Prostate gland (tissue), 2 donors: ENCODE measurements around the gene SLC6A2. TPM values are rescaled to one million over a fixed set of nuclear protein-coding genes. Genes with fewer than 3 reads are reported as not detected.

ENCODE experiments used
- DNase-seq: peaks from one replicate; pipeline ENCODE4 v3.0.0-alpha.2; 2019; ENCODE audit warnings: low spot score
- H3K27ac ChIP-seq, 2 donors: fragments of 200-600 bp; sonication (generic); 2 replicates each; pipeline ENCODE4 v1.5.1; 2017 to 2019
- H3K27me3 ChIP-seq: fragments of 200-600 bp; sonication (generic); replicated peaks from 2 replicates; pipeline ENCODE4 v1.5.1; 2019; ENCODE audit not compliant: insufficient read depth
- H3K36me3 ChIP-seq, 2 donors: fragments of 200-600 bp; sonication (generic); 1 replicate in 1 of 2; 2 replicates in 1 of 2; pipeline versions ENCODE4 v1.5.1 to v1.8.1; 2017 to 2019
- H3K4me1 ChIP-seq: fragments of 200-600 bp; sonication (generic); replicated peaks from 2 replicates; pipeline ENCODE4 v1.5.1; 2019
- H3K4me3 ChIP-seq, 2 donors: fragments of 200-600 bp; sonication (generic); 2 replicates each; pipeline ENCODE4 v1.5.1; 2017 to 2019
- H3K9me3 ChIP-seq: fragments of 200-600 bp; sonication (generic); 2 replicates; pipeline ENCODE4 v1.5.1; 2017
- CTCF ChIP-seq, 4 experiments: fragments of 200-600 bp in 2 of 4; fragments of 450-650 bp in 2 of 4; sonication (generic) in 2 of 4; IDR thresholded peaks; 1 replicate in 3 of 4; 2 replicates in 1 of 4; pipeline ENCODE4 v1.5.1; 2016 to 2019; ENCODE audit warnings: antibody characterized with exemption in 4 of 4, mild to moderate bottlenecking in 2 of 4, moderate library complexity in 2 of 4
- POLR2A ChIP-seq: fragments of 450-650 bp; IDR thresholded peaks from one replicate; pipeline ENCODE4 v1.6.1; 2016; ENCODE audit warnings: antibody characterized with exemption, mild to moderate bottlenecking
- POLR2AphosphoS5 ChIP-seq: sonication (generic); formaldehyde crosslinking; IDR thresholded peaks from one replicate; pipeline ENCODE4 v1.6.1; 2017; ENCODE audit warnings: antibody characterized with exemption
- WGBS: methylation state at CpG from one replicate; pipeline ENCODE4 v1.1.5; 2018; 5-methylcytosine and 5-hydroxymethylcytosine counted together
- intact Hi-C: fragments of 100-400 bp; cut with DNase I; formaldehyde crosslinking; loops from one replicate; pipeline ENCODE4 v1.14.2; 2022
- total RNA-seq, 2 donors: library from RNA; depleted of rRNA; stranded (reverse); fragments of >200 nt; gene quantifications; one replicate each; pipeline ENCODE4 v1.1.0, GENCODE V29; 2016

SLC6A2 gene
- total RNA-seq, 2 donors from 2014 or later, result 0.32 to 2.6 TPM

GRCh38 chr16:55697867-55698266 is 42.1 kb downstream of the SLC6A2 start:
- no peaks in the 10 kb centered on the region for H3K9me3 ChIP-seq
- no peak overlapping the region for H3K4me3 ChIP-seq
- H3K27ac ChIP-seq, result no peak overlapping the region
- H3K4me1 ChIP-seq, result no peaks in the 10 kb centered on the region
- intact Hi-C loops, result no loop called here
- 83% methylated on average over 6 of the region's 7 CpGs for WGBS
- H3K27me3 ChIP-seq, result no peaks in the 10 kb centered on the region
- no peaks in the 10 kb centered on the region for H3K36me3 ChIP-seq
- TF ChIP-seq POLR2A, result no peak
- TF ChIP-seq POLR2AphosphoS5, result no peak
- no peak for TF ChIP-seq CTCF (IDR thresholded peaks at IDR 0.05)
- DNase-seq, result no peak

- Histone ChIP-seq H3K27me3 (no peaks in the 10 kb centered on the region), H3K36me3 (no peaks in the 10 kb centered on the region), H3K4me3 (no peak overlapping the region), H3K9me3 (no peaks in the 10 kb centered on the region), H3K4me1 (no peaks in the 10 kb centered on the region), H3K27ac (no peak overlapping the region)
- intact Hi-C loops, result no loop called here
- TF ChIP-seq POLR2A (no peak), CTCF (IDR thresholded peaks at IDR 0.05) (no peak), POLR2AphosphoS5 (no peak)
- 84% methylated on average over 6 of the region's 6 CpGs for WGBS
- no peak for DNase-seq
These were observed 42.5 kb downstream of the SLC6A2 start for GRCh38 chr16:55698331-55698730.

GRCh38 chr16:55698946-55699345 is 43.2 kb downstream of the SLC6A2 start:
- TF ChIP-seq POLR2A (no peak), CTCF (IDR thresholded peaks at IDR 0.05) (no peak), POLR2AphosphoS5 (no peak)
- no peaks in the 10 kb centered on the region for H3K36me3 ChIP-seq
- no peak overlapping the region for H3K4me3 ChIP-seq
- intact Hi-C loops, result no loop called here
- peaks cover under 1% of the 10 kb centered on the region for H3K27me3 ChIP-seq
- no peak for DNase-seq
- no peaks in the 10 kb centered on the region for H3K4me1 ChIP-seq
- H3K27ac ChIP-seq, result no peak overlapping the region
- H3K9me3 ChIP-seq, result no peaks in the 10 kb centered on the region

GRCh38 chr16:55699616-55700015 is 43.8 kb downstream of the SLC6A2 start:
- DNase-seq, result no peak
- Histone ChIP-seq H3K9me3 (no peaks in the 10 kb centered on the region), H3K27ac (no peak overlapping the region), H3K27me3 (peaks cover 5% of the 10 kb centered on the region), H3K4me1 (no peaks in the 10 kb centered on the region), H3K36me3 (no peaks in the 10 kb centered on the region), H3K4me3 (no peak overlapping the region)
- TF ChIP-seq POLR2AphosphoS5 (no peak), POLR2A (no peak), CTCF (IDR thresholded peaks at IDR 0.05) (no peak)
- intact Hi-C loops, result loop anchor here (5.0 kb wide), 1 partner anchor 157 kb away; no protein-coding TSS in a partner anchor
- WGBS, result 93% methylated on average over 3 of the region's 3 CpGs

- Histone ChIP-seq H3K27ac (no peak overlapping the region), H3K27me3 (peaks cover 5% of the 10 kb centered on the region), H3K9me3 (no peaks in the 10 kb centered on the region), H3K4me3 (no peak overlapping the region), H3K4me1 (no peaks in the 10 kb centered on the region), H3K36me3 (no peaks in the 10 kb centered on the region)
- intact Hi-C loops, result loop anchor here (5.0 kb wide), 1 partner anchor 158 kb away; no protein-coding TSS in a partner anchor
- TF ChIP-seq POLR2AphosphoS5 (no peak), POLR2A (no peak), CTCF (IDR thresholded peaks at IDR 0.05) (no peak)
- WGBS, result 95% methylated on average over 10 of the region's 10 CpGs
- no peak for DNase-seq
These were observed 44.3 kb downstream of the SLC6A2 start for GRCh38 chr16:55700067-55700466.
